ENCODE data around the gene NAV2.

Gene NAV2

GRCh38 chr11:20097319-20098221, 384.9 kb downstream of the NAV2 start:
- Histone ChIP-seq H3K9me3 (ENCODE audit: insufficient read depth, low read depth, low read length) (no peaks in the 10 kb centered on the region), H3K27ac (ENCODE audit: low read depth, low read length) (no peak overlapping the region), H3K4me3 (ENCODE audit: low read length) (no peak overlapping the region), H3K9ac (ENCODE audit: low read depth, low read length) (no peak overlapping the region), H3K27me3 (ENCODE audit: insufficient read depth, low read length) (no peaks in the 10 kb centered on the region), H3K4me1 (ENCODE audit: insufficient read depth, low read length) (no peaks in the 10 kb centered on the region), H3K36me3 (ENCODE audit: insufficient read depth, low read length) (peaks cover 96% of the 10 kb centered on the region)
- WGBS = 96% methylated on average over 13 of the region's 13 CpGs

DNA sequence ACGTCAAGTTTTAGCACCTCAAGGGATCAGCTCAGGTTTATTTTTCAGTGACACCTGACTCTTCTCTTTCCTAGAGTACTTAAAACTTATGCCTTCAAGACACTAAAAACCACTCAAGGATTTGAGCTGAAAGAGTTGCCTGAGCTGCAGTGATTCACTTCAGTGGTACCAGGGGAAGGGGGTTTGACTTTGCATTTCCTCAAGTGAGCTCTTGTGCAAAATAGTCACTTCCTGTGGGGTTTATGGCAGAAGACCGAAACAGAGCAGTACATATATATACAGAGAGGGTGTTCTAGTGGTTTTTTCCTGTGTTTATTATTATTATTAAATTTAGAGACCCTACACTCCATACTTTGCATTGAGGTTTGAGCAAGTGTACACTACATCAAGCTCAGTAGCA, 386.9 kb downstream of the NAV2 start:
- no peak overlapping the region for H3K4me3 ChIP-seq (ENCODE audit: low read length)
- peaks cover 99% of the 10 kb centered on the region for H3K36me3 ChIP-seq (ENCODE audit: insufficient read depth, low read length)
- no peaks in the 10 kb centered on the region for H3K4me1 ChIP-seq (ENCODE audit: insufficient read depth, low read length)
- no peaks in the 10 kb centered on the region for H3K27me3 ChIP-seq (ENCODE audit: insufficient read depth, low read length)
- no peak overlapping the region for H3K9ac ChIP-seq (ENCODE audit: low read depth, low read length)
- no peaks in the 10 kb centered on the region for H3K9me3 ChIP-seq (ENCODE audit: insufficient read depth, low read depth, low read length)
- no peak overlapping the region for H3K27ac ChIP-seq (ENCODE audit: low read depth, low read length)
- 96% methylated on average over 2 of the region's 2 CpGs for WGBS

DNA sequence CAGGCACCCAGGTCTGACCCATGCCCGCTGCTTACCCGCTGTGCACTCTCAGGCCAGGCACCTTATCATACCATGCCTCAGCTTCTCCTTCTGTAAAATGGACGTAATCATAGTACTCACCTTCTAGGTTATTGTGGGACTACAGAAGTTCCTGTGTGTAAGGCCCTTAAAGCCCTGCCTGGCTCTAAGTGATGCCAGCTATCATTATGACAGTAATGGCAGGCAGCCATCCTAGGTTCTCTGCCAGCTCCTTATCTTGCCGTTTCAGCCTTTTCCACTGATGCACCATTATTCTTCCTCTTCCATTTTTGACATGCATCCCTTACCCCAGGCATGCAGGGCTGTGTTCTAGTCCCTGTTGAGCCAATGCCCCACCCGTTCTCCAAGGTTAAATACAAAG, 389.8 kb downstream of the NAV2 start:
- Histone ChIP-seq H3K27me3 (ENCODE audit: insufficient read depth, low read length) (no peaks in the 10 kb centered on the region), H3K4me3 (ENCODE audit: low read length) (no peak overlapping the region), H3K36me3 (ENCODE audit: insufficient read depth, low read length) (peaks cover 87% of the 10 kb centered on the region), H3K4me1 (ENCODE audit: insufficient read depth, low read length) (no peaks in the 10 kb centered on the region), H3K9ac (ENCODE audit: low read depth, low read length) (no peak overlapping the region), H3K9me3 (ENCODE audit: insufficient read depth, low read depth, low read length) (no peaks in the 10 kb centered on the region), H3K27ac (ENCODE audit: low read depth, low read length) (no peak overlapping the region)
- WGBS = 96% methylated on average over 5 of the region's 5 CpGs

- H3K4me1 ChIP-seq (ENCODE audit: insufficient read depth, low read length) = no peaks in the 10 kb centered on the region
- H3K27me3 ChIP-seq (ENCODE audit: insufficient read depth, low read length) = no peaks in the 10 kb centered on the region
- H3K9ac ChIP-seq (ENCODE audit: low read depth, low read length) = no peak overlapping the region
- H3K36me3 ChIP-seq (ENCODE audit: insufficient read depth, low read length) = peaks cover 87% of the 10 kb centered on the region
- WGBS = 93% methylated on average over 7 of the region's 7 CpGs
- H3K9me3 ChIP-seq (ENCODE audit: insufficient read depth, low read depth, low read length) = no peaks in the 10 kb centered on the region
- no peak overlapping the region for H3K27ac ChIP-seq (ENCODE audit: low read depth, low read length)
- H3K4me3 ChIP-seq (ENCODE audit: low read length) = no peak overlapping the region
Measured at GRCh38 chr11:20103281-20103680, 390.6 kb downstream of the NAV2 start.

DNA sequence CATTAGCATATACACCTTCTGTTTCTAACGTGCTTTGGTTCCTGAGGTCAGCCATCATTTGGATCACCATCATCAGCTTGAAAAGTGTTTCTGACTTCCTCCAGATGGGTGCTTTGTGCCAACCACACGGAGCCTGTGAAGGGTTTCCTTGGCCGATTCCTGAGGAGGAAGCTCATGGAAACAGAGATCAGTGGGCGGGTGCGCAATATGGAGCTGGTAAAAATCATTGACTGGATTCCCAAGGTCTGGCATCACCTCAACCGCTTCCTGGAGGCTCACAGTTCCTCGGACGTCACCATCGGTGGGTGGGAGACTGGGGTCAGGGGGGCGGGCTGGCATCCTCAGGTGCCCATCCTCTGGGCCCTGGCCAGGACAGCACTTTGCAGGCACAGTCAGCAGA, 392.8 kb downstream of the NAV2 start:
- Histone ChIP-seq H3K4me3 (ENCODE audit: low read length) (no peak overlapping the region), H3K36me3 (ENCODE audit: insufficient read depth, low read length) (peaks cover 86% of the 10 kb centered on the region), H3K27ac (ENCODE audit: low read depth, low read length) (no peak overlapping the region), H3K9me3 (ENCODE audit: insufficient read depth, low read depth, low read length) (no peaks in the 10 kb centered on the region), H3K27me3 (ENCODE audit: insufficient read depth, low read length) (no peaks in the 10 kb centered on the region), H3K4me1 (ENCODE audit: insufficient read depth, low read length) (no peaks in the 10 kb centered on the region), H3K9ac (ENCODE audit: low read depth, low read length) (no peak overlapping the region)
- WGBS = 94% methylated on average over 10 of the region's 10 CpGs

DNA sequence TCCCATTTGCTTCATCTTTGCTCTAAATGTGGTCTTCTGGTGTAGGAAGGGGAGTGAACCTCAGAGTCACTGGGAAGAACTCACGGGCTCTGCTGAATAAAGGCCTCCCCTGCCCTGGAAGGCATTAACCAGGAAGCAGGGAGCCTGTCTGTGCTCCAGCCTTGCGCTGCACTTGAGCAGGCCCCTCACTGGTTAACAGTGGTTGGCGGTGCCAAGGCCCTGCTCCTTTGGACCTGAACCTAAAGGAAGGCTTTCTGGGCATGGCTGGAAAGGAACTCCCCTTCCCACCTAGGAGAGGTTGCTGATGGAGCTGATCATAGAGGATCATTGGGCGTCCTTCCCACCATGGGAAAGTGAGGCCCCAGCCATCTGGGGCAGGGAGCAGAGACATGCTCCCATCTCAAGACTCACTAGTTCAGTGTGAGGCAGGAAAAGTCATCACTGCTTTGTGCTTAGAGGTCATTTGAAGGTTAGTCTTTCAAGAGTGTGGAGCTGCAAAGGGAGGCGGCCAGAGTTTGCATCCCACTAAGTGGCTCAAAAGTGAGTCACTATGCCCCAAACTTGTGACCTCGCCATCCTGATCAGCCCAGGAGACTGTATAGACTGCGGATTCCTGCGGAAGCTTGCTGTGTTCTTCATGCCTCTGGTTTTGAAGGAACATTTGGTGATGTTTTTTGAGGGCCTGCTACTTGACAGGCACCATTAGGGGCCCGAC, 397.3 kb downstream of the NAV2 start:
- Histone ChIP-seq H3K9ac (ENCODE audit: low read depth, low read length) (no peak overlapping the region), H3K27ac (ENCODE audit: low read depth, low read length) (no peak overlapping the region), H3K9me3 (ENCODE audit: insufficient read depth, low read depth, low read length) (no peaks in the 10 kb centered on the region), H3K27me3 (ENCODE audit: insufficient read depth, low read length) (no peaks in the 10 kb centered on the region), H3K4me1 (ENCODE audit: insufficient read depth, low read length) (no peaks in the 10 kb centered on the region; the same call in 1 of the 2 replicates), H3K36me3 (ENCODE audit: insufficient read depth, low read length) (peaks cover 81% of the 10 kb centered on the region), H3K4me3 (ENCODE audit: low read length) (no peak overlapping the region)
- 96% methylated on average over 9 of the region's 9 CpGs for WGBS

DNA sequence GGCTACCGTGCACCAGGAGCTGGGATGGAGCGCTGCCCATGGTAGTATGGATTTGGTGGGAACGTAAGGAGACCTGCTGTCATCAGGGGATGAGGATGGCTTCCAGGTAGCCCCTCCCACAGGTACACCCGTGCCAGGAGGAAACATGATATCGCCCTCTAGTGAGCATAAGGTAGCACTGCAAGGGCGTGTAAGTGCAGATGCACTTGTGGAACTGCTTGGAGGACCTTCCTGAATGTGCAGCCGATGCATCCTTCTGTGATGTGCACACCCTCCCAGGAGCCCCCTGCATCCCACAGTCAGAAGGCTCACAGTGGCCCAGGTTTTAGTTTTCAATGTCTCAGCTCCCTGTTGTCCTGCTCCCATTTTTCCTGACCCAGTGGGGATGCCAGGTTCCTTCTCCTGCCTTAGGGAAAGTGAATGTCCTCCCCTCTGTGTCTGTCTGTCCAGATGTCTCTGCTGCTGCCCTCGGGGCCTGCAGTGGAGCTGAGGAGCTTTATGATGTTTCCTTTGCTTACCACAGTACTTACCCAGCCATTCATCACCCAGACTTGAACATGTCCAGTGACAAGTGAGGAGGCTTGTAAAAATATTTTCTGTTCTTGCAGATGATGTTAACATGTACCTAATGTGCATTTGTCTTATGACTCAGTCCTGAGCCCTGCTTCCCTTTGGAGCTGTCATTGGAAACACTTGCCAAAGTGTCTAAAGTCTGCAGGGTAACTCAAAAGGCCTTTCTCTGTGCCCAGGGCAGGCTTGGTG, 398.5 kb downstream of the NAV2 start:
- WGBS = 44% methylated on average over 8 of the region's 8 CpGs
- Histone ChIP-seq H3K4me1 (ENCODE audit: insufficient read depth, low read length) (no peaks in the 10 kb centered on the region; the same call in 1 of the 2 replicates), H3K4me3 (ENCODE audit: low read length) (no peak overlapping the region), H3K9me3 (ENCODE audit: insufficient read depth, low read depth, low read length) (no peaks in the 10 kb centered on the region), H3K9ac (ENCODE audit: low read depth, low read length) (no peak overlapping the region), H3K27me3 (ENCODE audit: insufficient read depth, low read length) (no peaks in the 10 kb centered on the region), H3K36me3 (ENCODE audit: insufficient read depth, low read length) (peaks cover 80% of the 10 kb centered on the region), H3K27ac (ENCODE audit: low read depth, low read length) (no peak overlapping the region)

- H3K4me1 ChIP-seq (ENCODE audit: insufficient read depth, low read length) = no peaks in the 10 kb centered on the region; the same call in 1 of the 2 replicates
- no peaks in the 10 kb centered on the region for H3K27me3 ChIP-seq (ENCODE audit: insufficient read depth, low read length)
- no peak overlapping the region for H3K9ac ChIP-seq (ENCODE audit: low read depth, low read length)
- H3K9me3 ChIP-seq (ENCODE audit: insufficient read depth, low read depth, low read length) = no peaks in the 10 kb centered on the region
- 90% methylated on average over 1 of the region's 1 CpG for WGBS
- H3K36me3 ChIP-seq (ENCODE audit: insufficient read depth, low read length) = peaks cover 88% of the 10 kb centered on the region
- H3K27ac ChIP-seq (ENCODE audit: low read depth, low read length) = 0 out of 2 replicates have a peak overlapping the region, but pooled peaks have one; percentile 19
- no peak overlapping the region for H3K4me3 ChIP-seq (ENCODE audit: low read length)
Measured at GRCh38 chr11:20111871-20112270, 399.2 kb downstream of the NAV2 start.

- Histone ChIP-seq H3K4me3 (ENCODE audit: low read length) (no peak overlapping the region), H3K27me3 (ENCODE audit: insufficient read depth, low read length) (no peaks in the 10 kb centered on the region), H3K36me3 (ENCODE audit: insufficient read depth, low read length) (peaks cover 91% of the 10 kb centered on the region), H3K4me1 (ENCODE audit: insufficient read depth, low read length) (no peaks in the 10 kb centered on the region; the same call in 1 of the 2 replicates), H3K27ac (ENCODE audit: low read depth, low read length) (no peak overlapping the region), H3K9me3 (ENCODE audit: insufficient read depth, low read depth, low read length) (no peaks in the 10 kb centered on the region), H3K9ac (ENCODE audit: low read depth, low read length) (no peak overlapping the region)
- 82% methylated on average over 15 of the region's 15 CpGs for WGBS
Measured at GRCh38 chr11:20112291-20113148, 399.9 kb downstream of the NAV2 start.

DNA sequence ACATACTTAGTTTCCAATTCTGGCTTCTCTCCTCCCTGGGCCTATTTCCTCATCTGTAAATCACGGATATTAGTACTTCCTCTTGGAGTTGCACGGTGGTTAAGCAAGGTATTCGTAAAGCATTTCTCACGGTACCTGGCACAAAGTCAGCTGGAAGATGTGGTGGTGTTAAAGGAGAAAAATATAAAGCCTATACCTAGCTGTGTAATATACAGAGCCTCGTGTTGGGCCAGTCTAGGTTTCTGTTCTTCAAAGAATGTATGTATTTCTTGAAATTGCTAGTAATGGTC, 400.5 kb downstream of the NAV2 start:
- Histone ChIP-seq H3K9ac (ENCODE audit: low read depth, low read length) (no peak overlapping the region), H3K4me1 (ENCODE audit: insufficient read depth, low read length) (no peaks in the 10 kb centered on the region; the same call in 1 of the 2 replicates), H3K9me3 (ENCODE audit: insufficient read depth, low read depth, low read length) (no peaks in the 10 kb centered on the region), H3K4me3 (ENCODE audit: low read length) (no peak overlapping the region), H3K27ac (ENCODE audit: low read depth, low read length) (no peak overlapping the region), H3K27me3 (ENCODE audit: insufficient read depth, low read length) (no peaks in the 10 kb centered on the region), H3K36me3 (ENCODE audit: insufficient read depth, low read length) (peaks cover 91% of the 10 kb centered on the region)
- 96% methylated on average over 5 of the region's 5 CpGs for WGBS
